AG04449 (cell line): ENCODE data around the gene DLK1.

ENCODE experiments used
- CTCF ChIA-PET: fragments of 350-600 bp; formaldehyde crosslinking; extraction: SDS; loops from one replicate; lab custom pipeline; 2021; ENCODE audit warnings: antibody characterized with exemption; lab: Yijun Ruan, JAX
- POLR2A ChIA-PET: fragments of 400-600, 350-600 bp; formaldehyde crosslinking; extraction: SDS; loops from one replicate; lab custom pipeline; 2020; ENCODE audit warnings: antibody characterized with exemption, inconsistent platforms; lab: Yijun Ruan, JAX
- DNase-seq: peaks from one replicate; pipeline ENCODE4 v3.0.0-alpha.2; 2010; ENCODE audit warnings: low read depth, low spot score
- H3K4me3 ChIP-seq: 2 replicates; pipeline ENCODE4 v1.5.1; 2011; ENCODE audit warnings: low read depth, mild to moderate bottlenecking, control low read depth, low read length
- TF ChIP-seq, protein P1 (sequence below): IDR thresholded peaks from one replicate; pipeline ENCODE4 v1.5.1; 2011; ENCODE audit warnings: mild to moderate bottlenecking, moderate library complexity, low read length, control low read depth, inconsistent platforms; ENCODE audit not compliant: insufficient read depth; ENCODE audit errors: missing control alignments

Gene DLK1

DNA sequence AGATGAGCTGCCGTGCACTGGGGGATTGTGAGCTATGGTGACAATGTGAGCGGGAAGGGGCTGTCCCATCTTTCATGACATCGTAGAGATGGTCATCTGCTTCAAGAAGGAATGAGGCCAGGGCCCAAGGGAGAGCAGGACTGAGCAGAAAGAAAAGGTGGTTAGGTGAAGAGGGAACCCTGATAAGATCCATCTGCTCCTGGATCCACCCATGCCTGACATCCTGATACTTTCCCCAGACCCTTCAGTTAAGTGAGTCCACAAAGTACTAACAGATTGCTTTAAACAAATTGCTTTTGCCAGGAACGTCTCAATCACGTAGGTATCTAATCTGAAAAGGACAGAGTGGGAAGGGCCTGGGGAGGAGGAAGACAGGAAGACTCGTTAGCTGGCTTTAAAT, 25.4 kb upstream of the DLK1 start:
- TF ChIP-seq, protein P1, sequence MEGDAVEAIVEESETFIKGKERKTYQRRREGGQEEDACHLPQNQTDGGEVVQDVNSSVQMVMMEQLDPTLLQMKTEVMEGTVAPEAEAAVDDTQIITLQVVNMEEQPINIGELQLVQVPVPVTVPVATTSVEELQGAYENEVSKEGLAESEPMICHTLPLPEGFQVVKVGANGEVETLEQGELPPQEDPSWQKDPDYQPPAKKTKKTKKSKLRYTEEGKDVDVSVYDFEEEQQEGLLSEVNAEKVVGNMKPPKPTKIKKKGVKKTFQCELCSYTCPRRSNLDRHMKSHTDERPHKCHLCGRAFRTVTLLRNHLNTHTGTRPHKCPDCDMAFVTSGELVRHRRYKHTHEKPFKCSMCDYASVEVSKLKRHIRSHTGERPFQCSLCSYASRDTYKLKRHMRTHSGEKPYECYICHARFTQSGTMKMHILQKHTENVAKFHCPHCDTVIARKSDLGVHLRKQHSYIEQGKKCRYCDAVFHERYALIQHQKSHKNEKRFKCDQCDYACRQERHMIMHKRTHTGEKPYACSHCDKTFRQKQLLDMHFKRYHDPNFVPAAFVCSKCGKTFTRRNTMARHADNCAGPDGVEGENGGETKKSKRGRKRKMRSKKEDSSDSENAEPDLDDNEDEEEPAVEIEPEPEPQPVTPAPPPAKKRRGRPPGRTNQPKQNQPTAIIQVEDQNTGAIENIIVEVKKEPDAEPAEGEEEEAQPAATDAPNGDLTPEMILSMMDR = no peak
- no peak overlapping the region for H3K4me3 ChIP-seq
- DNase-seq = no peak
- ChIA-PET CTCF (interaction anchor here (0.9 to 2.6 kb wide), 3 partner anchors 9 to 284 kb away, joined by 3 to 20 read pairs (median 3); no protein-coding TSS in a partner anchor), POLR2A (no interaction called here)

DNA sequence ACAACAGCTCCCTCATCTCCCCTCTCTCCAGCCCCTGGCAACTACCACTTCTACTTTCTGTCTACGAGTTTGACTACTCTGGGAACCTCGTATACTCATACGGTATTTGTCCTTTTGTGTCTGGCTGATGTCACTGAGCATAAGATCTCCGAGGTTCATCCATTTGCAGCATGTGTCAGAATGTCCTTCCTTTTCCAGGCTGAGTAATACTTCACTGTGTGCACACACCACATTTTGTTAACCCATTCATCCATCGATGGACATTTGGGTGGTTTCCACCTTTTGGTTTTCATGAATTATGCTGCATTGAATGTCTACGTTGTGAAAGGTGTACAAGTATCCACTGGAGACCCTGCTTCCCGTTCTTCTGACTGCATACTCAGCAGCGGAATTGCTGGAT, 24.1 kb upstream of the DLK1 start:
- TF ChIP-seq, protein P1 = no peak
- no peak overlapping the region for H3K4me3 ChIP-seq
- CTCF ChIA-PET = no interaction called here
- no peak for DNase-seq
- POLR2A ChIA-PET = no interaction called here

DNA sequence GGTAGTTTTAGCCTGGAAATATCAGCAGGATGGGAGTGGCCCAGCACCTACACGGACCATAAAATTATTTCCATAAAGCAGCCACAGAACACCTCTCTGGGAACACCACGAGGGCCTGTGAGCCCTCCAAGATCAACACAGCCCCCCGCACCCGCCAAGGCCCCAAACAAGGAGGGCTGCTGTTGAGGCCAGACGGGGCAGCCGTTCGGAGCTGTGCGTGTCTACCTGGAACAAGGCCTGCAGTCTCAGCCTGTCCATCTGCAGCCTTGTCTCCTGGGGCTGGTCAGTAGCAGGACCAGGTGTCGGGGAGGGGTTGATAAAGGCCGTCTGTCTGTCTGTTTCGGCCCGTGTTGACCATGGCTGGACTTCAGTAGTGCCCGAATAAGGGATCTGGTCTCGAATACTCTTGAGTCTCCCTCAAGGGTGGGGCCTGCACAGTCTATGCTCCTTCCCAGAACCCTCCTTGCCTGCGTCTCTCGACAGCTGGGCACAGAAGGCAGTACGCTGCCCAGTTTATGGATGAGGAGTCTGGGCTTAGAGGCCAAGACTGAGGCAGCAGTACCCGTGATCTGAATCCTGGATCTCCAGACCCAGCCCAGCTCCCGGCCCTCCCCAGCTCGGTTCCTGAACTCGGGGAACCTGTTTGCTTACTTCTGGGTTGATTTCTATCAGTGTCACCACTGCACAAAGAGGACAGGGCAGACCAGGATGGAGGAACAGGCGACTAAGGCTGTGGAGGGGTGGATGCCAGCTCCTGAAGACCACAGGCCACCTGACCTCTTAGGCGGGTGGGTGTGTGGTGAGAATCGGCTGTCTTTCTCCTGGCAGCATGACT, 23.1 kb upstream of the DLK1 start:
- ChIA-PET POLR2A (no interaction called here), CTCF (interaction anchor here (1.3 kb wide), 1 partner anchor 59 kb away, joined by 3 read pairs; no protein-coding TSS in a partner anchor)
- TF ChIP-seq, protein P1 = no peak
- DNase-seq = no peak
- H3K4me3 ChIP-seq = no peak overlapping the region

DNA sequence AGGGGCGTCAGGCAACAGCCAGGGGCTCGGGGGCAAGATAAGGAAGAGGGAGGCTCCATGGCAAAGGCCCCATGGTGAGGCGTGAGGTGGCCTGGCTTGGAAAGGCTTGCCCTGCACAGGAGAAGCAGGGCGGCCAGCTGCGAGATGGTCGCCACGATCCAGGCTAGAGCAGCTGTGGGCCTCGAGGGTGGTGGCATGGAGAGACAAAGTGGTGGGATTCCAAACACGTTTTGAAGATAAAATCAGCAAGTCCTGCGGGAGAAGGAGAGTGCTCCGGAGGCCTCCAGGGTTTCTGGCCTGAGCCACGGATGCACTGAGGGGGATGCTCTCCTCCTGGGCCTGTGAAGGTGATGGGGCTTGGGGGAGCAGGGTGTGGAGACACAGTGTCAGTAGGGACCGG, 20.5 kb upstream of the DLK1 start:
- TF ChIP-seq, protein P1 = no peak
- no peak overlapping the region for H3K4me3 ChIP-seq
- ChIA-PET CTCF (interaction anchor here (1.7 kb wide), 1 partner anchor 529 kb away, joined by 5 read pairs; no protein-coding TSS in a partner anchor), POLR2A (no interaction called here)
- DNase-seq = no peak

DNA sequence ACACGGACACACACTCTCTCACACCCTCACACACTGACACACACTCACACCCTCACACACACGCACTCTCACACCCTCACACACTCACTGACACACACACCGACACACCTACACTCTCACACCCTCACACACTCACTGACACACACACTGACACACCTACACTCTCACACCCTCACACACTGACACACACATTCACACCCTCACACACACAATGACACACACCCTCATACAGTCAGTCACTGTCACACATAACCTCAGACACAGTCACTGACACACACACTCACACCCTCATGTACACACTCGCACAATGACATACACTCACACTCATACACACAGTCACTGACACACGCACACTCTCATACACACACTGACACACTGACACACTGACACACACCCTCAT, 19.8 kb upstream of the DLK1 start:
- ChIA-PET CTCF (interaction anchor here (1.7 kb wide), 1 partner anchor 528 kb away, joined by 5 read pairs; no protein-coding TSS in a partner anchor), POLR2A (no interaction called here)
- DNase-seq = no peak
- no peak overlapping the region for H3K4me3 ChIP-seq
- TF ChIP-seq, protein P1 = no peak
